Endothelial cell of umbilical vein (primary cell): ENCODE data around the gene PSMD5.

Experiments
- FOS ChIP-seq: IDR thresholded peaks from 2 replicates; pipeline ENCODE4 v1.6.1; 2011; ENCODE audit warnings: mild to moderate bottlenecking, low read length, moderate library complexity, borderline replicate concordance; ENCODE audit not compliant: insufficient read depth
- POLR2A ChIP-seq: IDR thresholded peaks from 2 replicates; pipeline ENCODE4 v1.6.1; 2012; ENCODE audit warnings: low read depth, mild to moderate bottlenecking, control low read depth, low read length
- POLR2AphosphoS5 ChIP-seq: IDR thresholded peaks from 2 replicates; pipeline ENCODE4 v1.6.1; 2012; ENCODE audit warnings: low read depth, mild to moderate bottlenecking, control low read depth, low read length, moderate library complexity; ENCODE audit not compliant: insufficient read depth
- TF ChIP-seq, protein P1 (sequence below), 2 donors: IDR thresholded peaks; 1 replicate in 1 of 2; 2 replicates in 1 of 2; pipeline ENCODE4 v1.5.1; 2011; ENCODE audit warnings: low read length in 2 of 2, mild to moderate bottlenecking in 2 of 2, moderate library complexity in 2 of 2, control low read depth in 1 of 2, inconsistent platforms in 1 of 2, low read depth in 1 of 2; ENCODE audit not compliant: insufficient read depth in 1 of 2; ENCODE audit errors: extremely low read depth in 1 of 2
- TF ChIP-seq, protein P2 (sequence below): IDR thresholded peaks from 2 replicates; pipeline ENCODE4 v1.6.1; 2011; ENCODE audit not compliant: insufficient read depth, insufficient read length

DNA sequence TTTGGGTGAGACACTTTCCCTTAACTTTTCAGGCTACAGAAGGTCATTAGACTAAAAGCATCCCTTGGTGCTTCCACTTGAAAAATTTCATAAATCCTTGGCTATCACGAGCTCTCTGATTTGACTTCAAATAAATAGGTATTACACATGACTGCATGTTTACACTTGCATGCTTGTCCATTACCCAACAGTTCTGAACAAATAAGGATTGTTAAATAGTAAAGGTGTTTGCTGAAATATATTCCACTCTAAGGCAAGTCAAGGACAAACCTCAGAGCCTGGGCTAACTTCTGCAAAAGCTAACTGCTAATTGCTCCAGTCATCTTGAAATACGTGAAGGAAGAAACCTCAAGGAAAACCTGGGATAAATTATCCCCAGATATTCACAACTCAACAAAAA lies 64.0 kb downstream of the PSMD5 start:
- TF ChIP-seq, protein P1, sequence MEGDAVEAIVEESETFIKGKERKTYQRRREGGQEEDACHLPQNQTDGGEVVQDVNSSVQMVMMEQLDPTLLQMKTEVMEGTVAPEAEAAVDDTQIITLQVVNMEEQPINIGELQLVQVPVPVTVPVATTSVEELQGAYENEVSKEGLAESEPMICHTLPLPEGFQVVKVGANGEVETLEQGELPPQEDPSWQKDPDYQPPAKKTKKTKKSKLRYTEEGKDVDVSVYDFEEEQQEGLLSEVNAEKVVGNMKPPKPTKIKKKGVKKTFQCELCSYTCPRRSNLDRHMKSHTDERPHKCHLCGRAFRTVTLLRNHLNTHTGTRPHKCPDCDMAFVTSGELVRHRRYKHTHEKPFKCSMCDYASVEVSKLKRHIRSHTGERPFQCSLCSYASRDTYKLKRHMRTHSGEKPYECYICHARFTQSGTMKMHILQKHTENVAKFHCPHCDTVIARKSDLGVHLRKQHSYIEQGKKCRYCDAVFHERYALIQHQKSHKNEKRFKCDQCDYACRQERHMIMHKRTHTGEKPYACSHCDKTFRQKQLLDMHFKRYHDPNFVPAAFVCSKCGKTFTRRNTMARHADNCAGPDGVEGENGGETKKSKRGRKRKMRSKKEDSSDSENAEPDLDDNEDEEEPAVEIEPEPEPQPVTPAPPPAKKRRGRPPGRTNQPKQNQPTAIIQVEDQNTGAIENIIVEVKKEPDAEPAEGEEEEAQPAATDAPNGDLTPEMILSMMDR (IDR thresholded peaks at IDR 0.05; ENCODE audit: extremely low read depth in 1 of 2, insufficient read depth in 1 of 2, low read depth in 1 of 2, low read length in 2 of 2) = no peak
- no peak for TF ChIP-seq POLR2AphosphoS5
- no peak for TF ChIP-seq POLR2A
- TF ChIP-seq, protein P2, sequence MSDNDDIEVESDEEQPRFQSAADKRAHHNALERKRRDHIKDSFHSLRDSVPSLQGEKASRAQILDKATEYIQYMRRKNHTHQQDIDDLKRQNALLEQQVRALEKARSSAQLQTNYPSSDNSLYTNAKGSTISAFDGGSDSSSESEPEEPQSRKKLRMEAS = no peak
- TF ChIP-seq FOS = no peak
